GM21737 (cell line): Measurements from ENCODE around the gene FGF2.
"Not testable (repeated sequence)": the region's sequence is repeated elsewhere in the genome, so short reads cannot be mapped to it uniquely, and the experiment has no call there.

Source experiments
- ATAC-seq: cut with Tn5 transposase; IDR thresholded peaks from one replicate; pipeline ENCODE4 v1.9.1; 2021; ENCODE audit warnings: mild to moderate bottlenecking, moderate library complexity; ENCODE audit not compliant: unreplicated experiment

The FGF2 gene

DNA sequence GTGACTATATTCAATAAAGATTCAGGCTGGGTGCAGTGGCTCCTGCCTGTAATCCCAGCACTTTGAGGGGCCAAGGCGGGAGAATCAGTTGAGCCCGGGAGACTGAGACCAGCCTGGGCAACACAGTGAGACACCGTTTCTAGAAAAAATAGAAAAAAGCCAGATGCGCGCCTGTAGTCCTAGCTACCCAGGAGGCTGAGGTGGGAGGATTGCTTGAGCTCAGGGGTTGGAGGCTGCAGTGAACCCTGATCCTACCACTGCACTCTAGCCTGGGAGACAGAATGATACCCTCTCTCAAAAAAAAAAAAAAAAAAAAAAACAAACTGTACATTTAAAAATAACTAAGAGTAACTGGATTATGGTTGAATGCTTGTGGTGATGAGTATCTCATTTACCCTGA is 94.7 kb downstream of the FGF2 start:
- ATAC-seq, result no peak

- peak; percentile 57 for ATAC-seq
Measured at GRCh38 chr4:122921971-122922876, 95.6 kb downstream of the FGF2 start, which contains the start of gene NUDT6. TSS of gene NUDT6 (minus strand) at chr4:122922597. CDS start at chr4:122922572, 25 bp downstream.

GRCh38 chr4:122922877-122923511 is 96.4 kb downstream of the FGF2 start:
- peak; percentile 97 for ATAC-seq

- ATAC-seq, result no peak
Measured at GRCh38 chr4:122928930-122929329, 102.3 kb downstream of the FGF2 start.

- ATAC-seq, result no peak
Measured at GRCh38 chr4:122930862-122931261, 104.2 kb downstream of the FGF2 start.

- no peak for ATAC-seq
Measured at GRCh38 chr4:122932763-122933162, 106.1 kb downstream of the FGF2 start.

GRCh38 chr4:122945136-122945535 is 118.5 kb downstream of the FGF2 start:
- not testable (repeated sequence) for ATAC-seq

- no peak for ATAC-seq
Measured at GRCh38 chr4:122946142-122946541, 119.5 kb downstream of the FGF2 start.
